HepG2 (cell line): ENCODE data around the gene IGIP. TPM values are rescaled to one million over a fixed set of nuclear protein-coding genes. Genes with fewer than 3 reads are reported as not detected.

Experiments
- ETV5 ChIP-seq: IDR thresholded peaks from 2 replicates; pipeline ENCODE4 v1.6.1; 2018; ENCODE audit warnings: missing biosample characterization, missing genetic modification reagents, inconsistent platforms, borderline replicate concordance
- FOXM1 ChIP-seq: sonication (generic); formaldehyde crosslinking; IDR thresholded peaks from 2 replicates; pipeline ENCODE4 v1.5.0; 2020; ENCODE audit warnings: missing genetic modification reagents
- HOXA5 ChIP-seq: sonication (generic); formaldehyde crosslinking; IDR thresholded peaks from 2 replicates; pipeline ENCODE4 v1.4.0; 2020; ENCODE audit warnings: missing genetic modification reagents
- MBD4 ChIP-seq: IDR thresholded peaks from 2 replicates; pipeline ENCODE4 v1.6.1; 2012; ENCODE audit warnings: low read length, inconsistent platforms, borderline replicate concordance
- RARA ChIP-seq: IDR thresholded peaks from 2 replicates; pipeline ENCODE4 v1.6.1; 2016; ENCODE audit warnings: missing genetic modification reagents, missing compliant biosample characterization
- SOX6 ChIP-seq, 2 experiments: fragments of 450-650 bp in 1 of 2; sonication (generic) in 1 of 2; formaldehyde crosslinking in 1 of 2; IDR thresholded peaks; 2 replicates each; pipeline versions ENCODE4 v1.4.0 to v1.6.1; 2017 to 2020; ENCODE audit warnings: antibody characterized with exemption in 1 of 2, mild to moderate bottlenecking in 1 of 2, missing genetic modification reagents in 1 of 2
- TOPORS ChIP-seq: sonication (generic); formaldehyde crosslinking; IDR thresholded peaks from 2 replicates; pipeline ENCODE4 v1.8.0; 2023; ENCODE audit warnings: mild to moderate bottlenecking, missing genetic modification reagents
- ZFP1 ChIP-seq: IDR thresholded peaks from 2 replicates; pipeline ENCODE4 v1.6.1; 2016
- ZKSCAN8 ChIP-seq: IDR thresholded peaks from 2 replicates; pipeline ENCODE4 v1.6.1; 2016; ENCODE audit warnings: borderline replicate concordance, missing genetic modification reagents, missing compliant biosample characterization
- ZMYM2 ChIP-seq: sonication (generic); formaldehyde crosslinking; IDR thresholded peaks from 2 replicates; pipeline ENCODE4 v1.8.0; 2022; ENCODE audit warnings: mild to moderate bottlenecking, missing genetic modification reagents
- ZNF160 ChIP-seq: sonication (generic); formaldehyde crosslinking; IDR thresholded peaks from 2 replicates; pipeline ENCODE4 v1.8.0; 2022; ENCODE audit warnings: mild to moderate bottlenecking, inconsistent platforms, missing genetic modification reagents
- ZNF333 ChIP-seq: sonication (generic); formaldehyde crosslinking; IDR thresholded peaks from 2 replicates; pipeline ENCODE4 v1.4.0; 2020; ENCODE audit warnings: mild to moderate bottlenecking, missing genetic modification reagents, borderline replicate concordance
- ZNF558 ChIP-seq: sonication (generic); formaldehyde crosslinking; IDR thresholded peaks from 2 replicates; pipeline ENCODE4 v1.9.0; 2022; ENCODE audit warnings: mild to moderate bottlenecking, missing genetic modification reagents, borderline replicate concordance
- ZNF782 ChIP-seq: sonication (generic); formaldehyde crosslinking; IDR thresholded peaks from 2 replicates; pipeline ENCODE4 v1.4.0; 2020; ENCODE audit warnings: missing genetic modification reagents, mild to moderate bottlenecking, borderline replicate concordance
- ZNF83 ChIP-seq: sonication (generic); formaldehyde crosslinking; IDR thresholded peaks from 2 replicates; pipeline ENCODE4 v1.4.0; 2020; ENCODE audit warnings: missing genetic modification reagents, mild to moderate bottlenecking, borderline replicate concordance
- polyA plus RNA-seq, 8 experiments: library from polyadenylated mRNA; depleted of rRNA in 3 of 8; stranded (reverse) in 7 of 8; unstranded in 1 of 8; fragments of >200 nt; fragmentation: Illumina TruSeq in 4 of 8; extraction: Trizol in 4 of 8; gene quantifications; 2 replicates each; pipeline versions ENCODE4 v1.2.1 to v1.2.3, GENCODE V29; 2011 to 2016; ENCODE audit warnings: low read depth in 4 of 8, missing spikeins in 1 of 8, mixed read lengths in 1 of 8; ENCODE audit not compliant: insufficient read depth in 1 of 8
- total RNA-seq, 5 experiments: library from RNA; depleted of rRNA; stranded (reverse); fragments of >200 nt; fragmentation: Illumina TruSeq; extraction: Trizol; gene quantifications; 2 replicates each; pipeline ENCODE4 v1.2.3, GENCODE V29; 2016; ENCODE audit warnings: low read depth in 1 of 5
- TF ChIP-seq, protein P1 (sequence below): sonication (generic); formaldehyde crosslinking; IDR thresholded peaks from 2 replicates; pipeline ENCODE4 v1.8.1; 2023; ENCODE audit warnings: mild to moderate bottlenecking, inconsistent platforms, moderate library complexity, missing genetic modification reagents, borderline replicate concordance
- TF ChIP-seq, protein P2 (sequence below): sonication (generic); formaldehyde crosslinking; IDR thresholded peaks from 2 replicates; pipeline ENCODE4 v1.4.0; 2020; ENCODE audit warnings: missing genetic modification reagents
- TF ChIP-seq, protein P3 (sequence below): sonication (generic); formaldehyde crosslinking; IDR thresholded peaks from 2 replicates; pipeline ENCODE4 v1.4.0; 2020; ENCODE audit warnings: missing genetic modification reagents
- TF ChIP-seq, protein P4 (sequence below): sonication (generic); formaldehyde crosslinking; IDR thresholded peaks from 2 replicates; pipeline ENCODE4 v1.5.1; 2020; ENCODE audit warnings: mild to moderate bottlenecking, missing genetic modification reagents

The IGIP gene
- total and polyA plus RNA-seq, 2 of the 13 experiments (the other 11 are each of a cell fraction or from before 2014, with no cell fraction given), result 1.7 to 2.1 TPM

DNA sequence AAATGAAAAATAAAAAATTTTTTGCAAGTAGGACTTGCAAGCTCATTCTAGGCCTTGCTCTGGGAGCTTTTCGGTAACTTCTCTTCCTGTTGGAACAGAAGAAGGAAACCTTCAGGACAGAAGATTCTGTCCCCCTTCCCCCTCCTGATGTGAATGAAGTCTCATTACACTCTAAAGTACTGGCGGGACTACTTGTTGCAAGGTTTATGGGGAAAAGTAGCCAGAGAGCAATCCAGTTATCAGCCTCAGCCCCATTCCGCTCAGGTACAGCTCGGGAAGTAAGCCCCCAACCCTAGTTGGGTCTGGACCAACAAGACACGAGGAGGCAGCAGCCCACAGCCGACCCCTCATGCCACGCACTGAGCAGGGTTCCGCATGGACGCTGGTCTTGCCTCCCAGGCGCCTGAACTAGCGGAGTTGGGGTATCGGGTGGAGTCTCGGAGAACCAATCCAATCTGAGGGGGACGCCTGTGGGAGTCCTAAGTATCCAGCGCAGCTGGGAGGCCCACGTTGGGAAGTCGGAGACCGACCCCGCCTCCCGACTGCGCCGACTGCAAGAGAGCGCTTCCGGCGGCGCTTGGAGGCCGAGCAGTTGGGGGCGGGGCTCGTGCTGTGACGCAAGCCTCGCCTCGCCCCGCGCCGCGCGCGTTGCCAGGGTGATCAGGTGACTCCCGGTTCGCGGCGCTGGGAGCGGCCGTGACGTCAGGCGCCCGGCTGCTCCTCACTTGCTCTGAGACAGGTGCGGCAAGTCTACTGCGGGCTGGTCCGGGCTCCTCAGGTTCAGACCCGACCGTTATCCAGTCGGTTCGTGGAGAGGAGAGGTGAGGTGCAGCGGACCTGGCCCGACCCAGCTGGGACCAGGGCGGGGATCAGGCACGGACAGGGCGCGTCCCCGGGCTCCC is 49.0 kb downstream of the IGIP start, which contains the start of gene CYSTM1 (continued):
- TF ChIP-seq ETV5 (CRISPR knock-in tag) (peak; percentile 90), SOX6 (IDR thresholded peaks at IDR 0.05) (no peak), SOX6 (CRISPR knock-in tag; IDR thresholded peaks at IDR 0.05) (peak; percentile 65), ZNF782 (CRISPR knock-in tag) (no peak), ZNF333 (no peak), ZMYM2 (no peak), ZNF558 (no peak; the same call in 1 of the 2 replicates), ZFP1 (no peak), FOXM1 (CRISPR knock-in tag) (no peak), TOPORS (CRISPR knock-in tag) (no peak), HOXA5 (CRISPR knock-in tag) (no peak; the same call in 1 of the 2 replicates), ZKSCAN8 (CRISPR knock-in tag) (no peak), ZNF160 (CRISPR knock-in tag) (no peak), MBD4 (no peak), RARA (no peak), ZNF83 (CRISPR knock-in tag) (no peak)
- TF ChIP-seq, protein P1, sequence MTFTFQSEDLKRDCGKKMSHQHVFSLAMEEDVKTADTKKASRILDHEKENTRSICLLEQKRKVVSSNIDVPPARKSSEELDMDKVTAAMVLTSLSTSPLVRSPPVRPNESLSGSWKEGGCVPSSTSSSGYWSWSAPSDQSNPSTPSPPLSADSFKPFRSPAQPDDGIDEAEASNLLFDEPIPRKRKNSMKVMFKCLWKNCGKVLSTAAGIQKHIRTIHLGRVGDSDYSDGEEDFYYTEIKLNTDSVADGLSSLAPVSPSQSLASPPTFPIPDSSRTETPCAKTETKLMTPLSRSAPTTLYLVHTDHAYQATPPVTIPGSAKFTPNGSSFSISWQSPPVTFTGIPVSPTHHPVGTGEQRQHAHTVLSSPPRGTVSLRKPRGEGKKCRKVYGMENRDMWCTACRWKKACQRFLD, result 0 out of 2 replicates have a peak, but pooled peaks have one; percentile 40
- TF ChIP-seq, protein P2, sequence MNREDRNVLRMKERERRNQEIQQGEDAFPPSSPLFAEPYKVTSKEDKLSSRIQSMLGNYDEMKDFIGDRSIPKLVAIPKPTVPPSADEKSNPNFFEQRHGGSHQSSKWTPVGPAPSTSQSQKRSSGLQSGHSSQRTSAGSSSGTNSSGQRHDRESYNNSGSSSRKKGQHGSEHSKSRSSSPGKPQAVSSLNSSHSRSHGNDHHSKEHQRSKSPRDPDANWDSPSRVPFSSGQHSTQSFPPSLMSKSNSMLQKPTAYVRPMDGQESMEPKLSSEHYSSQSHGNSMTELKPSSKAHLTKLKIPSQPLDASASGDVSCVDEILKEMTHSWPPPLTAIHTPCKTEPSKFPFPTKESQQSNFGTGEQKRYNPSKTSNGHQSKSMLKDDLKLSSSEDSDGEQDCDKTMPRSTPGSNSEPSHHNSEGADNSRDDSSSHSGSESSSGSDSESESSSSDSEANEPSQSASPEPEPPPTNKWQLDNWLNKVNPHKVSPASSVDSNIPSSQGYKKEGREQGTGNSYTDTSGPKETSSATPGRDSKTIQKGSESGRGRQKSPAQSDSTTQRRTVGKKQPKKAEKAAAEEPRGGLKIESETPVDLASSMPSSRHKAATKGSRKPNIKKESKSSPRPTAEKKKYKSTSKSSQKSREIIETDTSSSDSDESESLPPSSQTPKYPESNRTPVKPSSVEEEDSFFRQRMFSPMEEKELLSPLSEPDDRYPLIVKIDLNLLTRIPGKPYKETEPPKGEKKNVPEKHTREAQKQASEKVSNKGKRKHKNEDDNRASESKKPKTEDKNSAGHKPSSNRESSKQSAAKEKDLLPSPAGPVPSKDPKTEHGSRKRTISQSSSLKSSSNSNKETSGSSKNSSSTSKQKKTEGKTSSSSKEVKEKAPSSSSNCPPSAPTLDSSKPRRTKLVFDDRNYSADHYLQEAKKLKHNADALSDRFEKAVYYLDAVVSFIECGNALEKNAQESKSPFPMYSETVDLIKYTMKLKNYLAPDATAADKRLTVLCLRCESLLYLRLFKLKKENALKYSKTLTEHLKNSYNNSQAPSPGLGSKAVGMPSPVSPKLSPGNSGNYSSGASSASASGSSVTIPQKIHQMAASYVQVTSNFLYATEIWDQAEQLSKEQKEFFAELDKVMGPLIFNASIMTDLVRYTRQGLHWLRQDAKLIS, result no peak
- TF ChIP-seq, protein P3, sequence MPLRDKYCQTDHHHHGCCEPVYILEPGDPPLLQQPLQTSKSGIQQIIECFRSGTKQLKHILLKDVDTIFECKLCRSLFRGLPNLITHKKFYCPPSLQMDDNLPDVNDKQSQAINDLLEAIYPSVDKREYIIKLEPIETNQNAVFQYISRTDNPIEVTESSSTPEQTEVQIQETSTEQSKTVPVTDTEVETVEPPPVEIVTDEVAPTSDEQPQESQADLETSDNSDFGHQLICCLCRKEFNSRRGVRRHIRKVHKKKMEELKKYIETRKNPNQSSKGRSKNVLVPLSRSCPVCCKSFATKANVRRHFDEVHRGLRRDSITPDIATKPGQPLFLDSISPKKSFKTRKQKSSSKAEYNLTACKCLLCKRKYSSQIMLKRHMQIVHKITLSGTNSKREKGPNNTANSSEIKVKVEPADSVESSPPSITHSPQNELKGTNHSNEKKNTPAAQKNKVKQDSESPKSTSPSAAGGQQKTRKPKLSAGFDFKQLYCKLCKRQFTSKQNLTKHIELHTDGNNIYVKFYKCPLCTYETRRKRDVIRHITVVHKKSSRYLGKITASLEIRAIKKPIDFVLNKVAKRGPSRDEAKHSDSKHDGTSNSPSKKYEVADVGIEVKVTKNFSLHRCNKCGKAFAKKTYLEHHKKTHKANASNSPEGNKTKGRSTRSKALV (CRISPR knock-in tag), result peak; percentile 67
- TF ChIP-seq, protein P4, sequence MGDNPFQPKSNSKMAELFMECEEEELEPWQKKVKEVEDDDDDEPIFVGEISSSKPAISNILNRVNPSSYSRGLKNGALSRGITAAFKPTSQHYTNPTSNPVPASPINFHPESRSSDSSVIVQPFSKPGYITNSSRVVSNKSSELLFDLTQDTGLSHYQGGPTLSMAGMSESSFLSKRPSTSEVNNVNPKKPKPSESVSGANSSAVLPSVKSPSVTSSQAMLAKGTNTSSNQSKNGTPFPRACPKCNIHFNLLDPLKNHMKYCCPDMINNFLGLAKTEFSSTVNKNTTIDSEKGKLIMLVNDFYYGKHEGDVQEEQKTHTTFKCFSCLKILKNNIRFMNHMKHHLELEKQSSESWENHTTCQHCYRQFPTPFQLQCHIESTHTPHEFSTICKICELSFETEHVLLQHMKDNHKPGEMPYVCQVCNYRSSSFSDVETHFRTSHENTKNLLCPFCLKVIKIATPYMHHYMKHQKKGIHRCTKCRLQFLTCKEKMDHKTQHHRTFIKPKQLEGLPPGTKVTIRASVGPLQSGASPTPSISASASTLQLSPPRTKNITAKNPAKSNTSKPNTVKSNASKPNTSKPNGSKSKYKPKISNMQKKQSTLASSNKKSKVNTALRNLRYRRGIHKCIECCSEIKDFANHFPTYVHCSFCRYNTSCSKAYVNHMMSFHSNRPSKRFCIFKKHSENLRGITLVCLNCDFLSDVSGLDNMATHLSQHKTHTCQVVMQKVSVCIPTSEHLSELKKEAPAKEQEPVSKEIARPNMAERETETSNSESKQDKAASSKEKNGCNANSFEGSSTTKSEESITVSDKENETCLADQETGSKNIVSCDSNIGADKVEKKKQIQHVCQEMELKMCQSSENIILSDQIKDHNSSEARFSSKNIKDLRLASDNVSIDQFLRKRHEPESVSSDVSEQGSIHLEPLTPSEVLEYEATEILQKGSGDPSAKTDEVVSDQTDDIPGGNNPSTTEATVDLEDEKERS (CRISPR knock-in tag), result no peak
